ENCODE results near the gene MINK1.

GRCh38 chr17:4786516-4786915 is 46.6 kb upstream of the MINK1 start:
- TF ChIP-seq CTCF (conservative IDR thresholded peaks at IDR 0.05) (no peak), ZFX (IDR thresholded peaks at IDR 0.05) (no peak)
